B cell (primary cell): ENCODE measurements around the gene MYH3.

Source experiments
- CTCF ChIP-seq: fragments of 200-600 bp; IDR thresholded peaks from one replicate; pipeline ENCODE4 v1.8.0; 2022; ENCODE audit warnings: antibody characterized with exemption, mild to moderate bottlenecking
- EZH2 ChIP-seq: IDR thresholded peaks from 2 replicates; pipeline ENCODE4 v1.6.1; 2012; ENCODE audit warnings: borderline replicate concordance, low read depth, mild to moderate bottlenecking, moderate library complexity, low read length; ENCODE audit not compliant: insufficient read depth, poor library complexity, severe bottlenecking

GRCh38 chr17:10631701-10632100 is 25.4 kb downstream of the MYH3 start:
- TF ChIP-seq CTCF (no peak), EZH2 (no peak)
